ENCODE results near the gene SORBS1.

GRCh38 chr10:95388539-95388938 is 172.6 kb downstream of the SORBS1 start:
- TF ChIP-seq CTCF (conservative IDR thresholded peaks at IDR 0.05; ENCODE audit: low read depth, low read length) (no peak), EZH2 (IDR thresholded peaks at IDR 0.05; ENCODE audit: borderline replicate concordance, low read depth, low read length, poor library complexity, severe bottlenecking) (no peak)

Measured in A673 (cell line).